CD14-positive monocyte (primary cell): Measurements from ENCODE around the gene GALNT12. TPM values are rescaled to one million over a fixed set of nuclear protein-coding genes. Genes with fewer than 3 reads are reported as not detected.
A peak's percentile ranks its signal among the peaks of the same experiment; 100 is the strongest.

Experiments
- DNase-seq, 3 donors: peaks; one replicate each; pipeline ENCODE4 v3.0.0-alpha.2; 2011 to 2022
- H2AFZ ChIP-seq: 2 replicates; pipeline ENCODE4 v1.6.0; 2012; ENCODE audit warnings: mild to moderate bottlenecking, low read depth, low read length, inconsistent platforms; ENCODE audit not compliant: insufficient read depth, poor library complexity, severe bottlenecking
- H3K27ac ChIP-seq, 2 donors: 1 replicate in 1 of 2; 2 replicates in 1 of 2; pipeline ENCODE4 v1.5.1; 2012 to 2013; ENCODE audit warnings: low read length in 2 of 2, control low read depth in 1 of 2, inconsistent platforms in 1 of 2, low read depth in 1 of 2, mild to moderate bottlenecking in 1 of 2
- H3K27me3 ChIP-seq, 2 donors: one replicate each; pipeline versions ENCODE4 v1.6.0 to v1.6.1; 2011 to 2013; ENCODE audit warnings: low read length in 2 of 2; ENCODE audit not compliant: control insufficient read depth in 2 of 2, insufficient read depth in 2 of 2
- H3K36me3 ChIP-seq, 2 donors: replicated peaks in 1 of 2; 1 replicate in 1 of 2; 2 replicates in 1 of 2; pipeline versions ENCODE4 v1.5.1 to v1.6.1; 2012 to 2013; ENCODE audit warnings: low read length in 2 of 2, control low read depth in 1 of 2, inconsistent platforms in 1 of 2, mild to moderate bottlenecking in 1 of 2; ENCODE audit not compliant: insufficient read depth in 2 of 2, control insufficient read depth in 1 of 2
- H3K4me1 ChIP-seq, 2 donors: 1 replicate in 1 of 2; 2 replicates in 1 of 2; pipeline versions ENCODE4 v1.5.1 to v1.6.1; 2012 to 2013; ENCODE audit warnings: low read length in 2 of 2, control low read depth in 1 of 2, inconsistent platforms in 1 of 2, mild to moderate bottlenecking in 1 of 2, moderate library complexity in 1 of 2; ENCODE audit not compliant: insufficient read depth in 2 of 2, control insufficient read depth in 1 of 2
- H3K4me2 ChIP-seq: replicated peaks from 2 replicates; pipeline ENCODE3; 2012; ENCODE audit warnings: low read length, moderate library complexity, mild to moderate bottlenecking; ENCODE audit not compliant: poor library complexity, severe bottlenecking; ENCODE audit errors: extremely low read depth
- H3K4me3 ChIP-seq, 3 experiments: fragments of 200-600 bp in 1 of 3; sonication (generic) in 1 of 3; replicated peaks in 1 of 3; 1 replicate in 2 of 3; 2 replicates in 1 of 3; pipeline ENCODE4 v1.5.1; 2011 to 2013; ENCODE audit warnings: low read length in 3 of 3, mild to moderate bottlenecking in 3 of 3, control low read depth in 2 of 3, low read depth in 2 of 3, inconsistent platforms in 1 of 3, moderate library complexity in 1 of 3
- H3K79me2 ChIP-seq: 2 replicates; pipeline ENCODE4 v1.6.0; 2012; ENCODE audit warnings: mild to moderate bottlenecking, control low read depth, inconsistent platforms, low read length, moderate library complexity; ENCODE audit not compliant: insufficient read depth
- H3K9ac ChIP-seq: 2 replicates; pipeline ENCODE4 v1.6.0; 2017; ENCODE audit warnings: low read length, mild to moderate bottlenecking; ENCODE audit not compliant: insufficient read depth, poor library complexity, severe bottlenecking
- H3K9me3 ChIP-seq, 2 donors: replicated peaks in 1 of 2; 1 replicate in 1 of 2; 2 replicates in 1 of 2; pipeline versions ENCODE4 v1.5.1 to v1.6.1; 2012 to 2013; ENCODE audit warnings: low read length in 2 of 2, control low read depth in 1 of 2; ENCODE audit not compliant: control insufficient read depth in 1 of 2, insufficient read depth in 1 of 2
- H4K20me1 ChIP-seq: 2 replicates; pipeline ENCODE4 v1.6.0; 2012; ENCODE audit warnings: mild to moderate bottlenecking, low read length, control low read depth, moderate library complexity; ENCODE audit not compliant: insufficient read depth
- H3K27ac Mint-ChIP-seq, 7 donors: one replicate each; pipeline ENCODE4 v1.8.0; 2020; ENCODE audit warnings: mild to moderate bottlenecking in 7 of 7, mixed read lengths in 7 of 7, moderate library complexity in 6 of 7, inconsistent platforms in 2 of 7
- H3K27me3 Mint-ChIP-seq, 3 donors: one replicate each; pipeline ENCODE4 v1.8.0; 2021 to 2022; ENCODE audit warnings: low read depth in 3 of 3, mild to moderate bottlenecking in 3 of 3, mixed read lengths in 3 of 3, moderate library complexity in 3 of 3, inconsistent platforms in 1 of 3
- H3K36me3 Mint-ChIP-seq, 2 donors: one replicate each; pipeline ENCODE4 v1.8.0; 2020; ENCODE audit warnings: mixed read lengths in 2 of 2, inconsistent platforms in 1 of 2, mild to moderate bottlenecking in 1 of 2
- H3K4me1 Mint-ChIP-seq: one replicate; pipeline ENCODE4 v1.8.0; 2020; ENCODE audit warnings: mild to moderate bottlenecking, mixed read lengths
- H3K4me3 Mint-ChIP-seq, 2 donors: one replicate each; pipeline ENCODE4 v1.8.0; 2020; ENCODE audit warnings: mild to moderate bottlenecking in 2 of 2, mixed read lengths in 2 of 2, moderate library complexity in 1 of 2
- H3K9me3 Mint-ChIP-seq, 7 donors: one replicate each; pipeline ENCODE4 v1.8.0; 2020 to 2022; ENCODE audit warnings: mixed read lengths in 7 of 7, mild to moderate bottlenecking in 6 of 7, moderate library complexity in 6 of 7, inconsistent platforms in 2 of 7
- CTCF ChIP-seq: fragments of 200-600 bp; IDR thresholded peaks from one replicate; pipeline ENCODE4 v1.8.0; 2022; ENCODE audit warnings: antibody characterized with exemption, mild to moderate bottlenecking
- WGBS: methylation state at CpG from one replicate; pipeline ENCODE4 v1.1.5; 2013; ENCODE audit warnings: missing lambda C conversion rate; ENCODE audit not compliant: insufficient coverage; 5-methylcytosine and 5-hydroxymethylcytosine counted together
- intact Hi-C, 2 donors: fragments of 100-400 bp; cut with micrococcal nuclease; formaldehyde crosslinking; loops; one replicate each; pipeline versions ENCODE4 v1.15.0 to v1.15.1; 2023
- polyA plus RNA-seq, 3 donors: library from polyadenylated mRNA; depleted of rRNA in 1 of 3; unstranded in 2 of 3; stranded (reverse) in 1 of 3; fragments of 300-500 nt in 2 of 3; fragments of >200 nt in 1 of 3; fragmentation: Illumina TruSeq in 2 of 3; gene quantifications; 1 replicate in 2 of 3; 2 replicates in 1 of 3; pipeline ENCODE4 v1.2.3, GENCODE V29; 2012 to 2021

GALNT12 gene
- polyA plus RNA-seq, 3 donors: 0.16 TPM; not detected in 2

- no peak for TF ChIP-seq CTCF
- Histone ChIP-seq H3K4me3 (no peak overlapping the region), H3K9ac (no peak overlapping the region), H3K27me3 (peaks cover 5 to 16% of the 10 kb centered on the region in 2 donors), H3K79me2 (no peaks in the 10 kb centered on the region), H3K4me1 (peaks cover 5 to 18% of the 10 kb centered on the region in 2 donors), H4K20me1 (no peaks in the 10 kb centered on the region), H3K4me2 (no peak overlapping the region), H3K27ac (no peak overlapping the region), H3K9me3 (peaks cover 10 to 12% of the 10 kb centered on the region in 2 donors), H3K36me3 (no peaks in the 10 kb centered on the region), H2AFZ (no peak overlapping the region)
- Mint-ChIP-seq H3K9me3 (peaks cover 3 to 21% (median 17%) of the 10 kb centered on the region in 7 donors), H3K4me1 (peaks cover 18% of the 10 kb centered on the region), H3K27ac (no peak overlapping the region), H3K36me3 (peaks cover 0 to 10% of the 10 kb centered on the region in 2 donors), H3K4me3 (peak overlapping the region; percentile 44 to 48), H3K27me3 (peaks cover 25 to 31% (median 28%) of the 10 kb centered on the region in 3 donors)
- 97% methylated on average over 3 of the region's 3 CpGs for WGBS
- DNase-seq: no peak
- intact Hi-C loops: loop anchor here (5.0 kb wide), 3 partner anchors 258 to 483 kb away; no protein-coding TSS in a partner anchor
These were observed 12.7 kb upstream of the GALNT12 start for GRCh38 chr9:98794802-98795201.

DNA sequence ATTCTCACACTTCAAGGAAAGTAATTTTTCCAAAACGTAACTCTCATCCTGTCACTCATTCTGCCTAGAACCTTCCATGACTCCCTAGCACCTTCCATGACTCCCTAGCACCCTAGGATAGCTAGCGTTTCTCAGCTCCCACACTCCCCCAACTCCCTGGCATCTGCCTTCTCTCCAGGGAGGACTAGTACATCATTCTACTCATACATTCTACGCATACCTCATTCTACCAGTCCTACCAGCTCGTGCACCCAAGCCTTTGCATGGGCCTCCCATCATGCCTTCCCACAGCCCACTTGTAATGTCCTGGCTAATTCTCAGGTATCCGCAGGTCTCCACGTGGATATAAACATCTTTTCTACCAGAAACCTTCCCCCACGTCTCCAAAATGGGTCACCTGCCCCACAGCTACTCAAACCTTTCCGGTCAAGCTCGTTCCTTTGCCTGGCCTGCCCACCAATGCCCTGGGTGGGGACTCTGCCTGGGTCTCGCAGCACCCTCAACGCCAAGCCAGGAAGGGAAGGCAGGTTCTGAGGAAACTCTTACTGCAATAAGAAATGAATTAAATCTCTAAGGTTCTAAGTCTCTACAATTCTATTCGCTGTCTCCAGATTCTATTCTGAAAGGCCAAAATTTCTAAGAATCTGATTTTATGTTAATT is 12.0 kb upstream of the GALNT12 start:
- Histone ChIP-seq H4K20me1 (no peaks in the 10 kb centered on the region), H3K27ac (no peak overlapping the region), H3K4me3 (peak overlapping the region in 1 of 3 experiments; percentile 74), H2AFZ (peak overlapping the region; percentile 83), H3K79me2 (no peaks in the 10 kb centered on the region), H3K4me1 (peaks cover 5 to 18% of the 10 kb centered on the region in 2 donors), H3K36me3 (no peaks in the 10 kb centered on the region), H3K27me3 (peaks cover 5 to 16% of the 10 kb centered on the region in 2 donors), H3K9me3 (peaks cover 10 to 12% of the 10 kb centered on the region in 2 donors), H3K4me2 (peak overlapping the region; percentile 94), H3K9ac (no peak overlapping the region)
- intact Hi-C loops: no loop called here
- Mint-ChIP-seq H3K4me3 (peak overlapping the region; percentile 67 to 82), H3K4me1 (peaks cover 18% of the 10 kb centered on the region), H3K27ac (no peak overlapping the region), H3K9me3 (peaks cover 3 to 21% (median 17%) of the 10 kb centered on the region in 7 donors), H3K36me3 (peaks cover 0 to 10% of the 10 kb centered on the region in 2 donors), H3K27me3 (peaks cover 25 to 33% (median 28%) of the 10 kb centered on the region in 3 donors)
- no peak for DNase-seq
- WGBS: 83% methylated on average over 9 of the region's 12 CpGs
- no peak for TF ChIP-seq CTCF
